Calu3 (cell line): ENCODE measurements around the gene CNNM4. TPM values are rescaled to one million over a fixed set of nuclear protein-coding genes. Genes with fewer than 3 reads are reported as not detected.

Source experiments
- BruUV-seq: library from RNA; stranded (reverse); fragments of 400-500 nt; replicated peaks from 2 replicates; lab custom pipeline; 2021; lab: Mats Ljungman, UMichigan
- CTCF ChIA-PET: fragments of 300-600 bp; sonication (Branson Sonifier 250); formaldehyde crosslinking; loops from one replicate; lab custom pipeline; 2022; ENCODE audit warnings: antibody characterized with exemption; lab: Charles Lee
- DNase-seq: peaks from one replicate; pipeline ENCODE4 v3.0.0; 2022
- H3K27ac Mint-ChIP-seq: one replicate; pipeline ENCODE4 v1.8.0; 2022; ENCODE audit warnings: mixed read lengths; ENCODE audit not compliant: unreplicated experiment
- H3K27me3 Mint-ChIP-seq: one replicate; pipeline ENCODE4 v1.8.0; 2022; ENCODE audit warnings: mixed read lengths; ENCODE audit not compliant: unreplicated experiment
- H3K36me3 Mint-ChIP-seq: one replicate; pipeline ENCODE4 v1.8.0; 2022; ENCODE audit warnings: mild to moderate bottlenecking, moderate library complexity, mixed read lengths; ENCODE audit not compliant: insufficient read depth, unreplicated experiment
- H3K4me1 Mint-ChIP-seq: one replicate; pipeline ENCODE4 v1.8.0; 2022; ENCODE audit warnings: mild to moderate bottlenecking, low read depth, mixed read lengths; ENCODE audit not compliant: unreplicated experiment
- H3K4me3 Mint-ChIP-seq: one replicate; pipeline ENCODE4 v1.8.0; 2022; ENCODE audit warnings: mild to moderate bottlenecking, low read depth, moderate library complexity, mixed read lengths; ENCODE audit not compliant: unreplicated experiment
- H3K9me3 Mint-ChIP-seq: one replicate; pipeline ENCODE4 v1.8.0; 2022; ENCODE audit warnings: low read depth, mixed read lengths; ENCODE audit not compliant: unreplicated experiment
- intact Hi-C: fragments of 100-400 bp; cut with micrococcal nuclease; formaldehyde crosslinking; loops from one replicate; pipeline ENCODE4 v1.10.0; 2022; ENCODE audit not compliant: unreplicated experiment
- total RNA-seq: library from RNA; stranded (reverse); gene quantifications from 2 replicates; pipeline ENCODE4 v1.2.3, GENCODE V29; 2022
- TF ChIP-seq, protein P1 (sequence below): fragments of 200-600 bp; IDR thresholded peaks from one replicate; pipeline ENCODE4 v1.8.0; 2022; ENCODE audit warnings: antibody characterized with exemption; ENCODE audit not compliant: unreplicated experiment

The CNNM4 gene
- total RNA-seq, 1 experiment from 2014 or later = 22.3 TPM

DNA sequence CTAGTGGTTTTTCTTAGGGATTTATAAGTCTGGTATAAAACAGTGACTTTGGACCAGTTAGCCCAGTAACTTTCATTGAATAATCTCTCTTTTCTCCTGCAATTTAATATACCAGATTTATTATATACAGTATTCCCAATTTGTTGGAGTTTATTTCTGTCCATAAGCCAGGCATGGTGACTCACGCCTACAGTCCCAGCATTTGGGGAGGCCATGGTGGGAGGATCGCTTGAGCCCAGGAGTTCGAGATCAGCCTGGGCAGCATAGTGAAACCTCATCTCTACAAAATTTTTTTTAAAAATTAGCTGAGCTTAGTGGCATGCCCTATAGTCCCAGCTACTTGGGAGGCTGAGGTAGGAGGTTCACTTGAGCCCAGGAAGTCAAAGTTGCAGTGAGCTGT, 26.7 kb downstream of the CNNM4 start:
- Mint-ChIP-seq H3K36me3 (no peaks in the 10 kb centered on the region), H3K4me1 (peaks cover 9% of the 10 kb centered on the region), H3K9me3 (no peaks in the 10 kb centered on the region), H3K4me3 (no peak overlapping the region), H3K27me3 (no peaks in the 10 kb centered on the region), H3K27ac (no peak overlapping the region)
- intact Hi-C loops = no loop called here
- TF ChIP-seq, protein P1, sequence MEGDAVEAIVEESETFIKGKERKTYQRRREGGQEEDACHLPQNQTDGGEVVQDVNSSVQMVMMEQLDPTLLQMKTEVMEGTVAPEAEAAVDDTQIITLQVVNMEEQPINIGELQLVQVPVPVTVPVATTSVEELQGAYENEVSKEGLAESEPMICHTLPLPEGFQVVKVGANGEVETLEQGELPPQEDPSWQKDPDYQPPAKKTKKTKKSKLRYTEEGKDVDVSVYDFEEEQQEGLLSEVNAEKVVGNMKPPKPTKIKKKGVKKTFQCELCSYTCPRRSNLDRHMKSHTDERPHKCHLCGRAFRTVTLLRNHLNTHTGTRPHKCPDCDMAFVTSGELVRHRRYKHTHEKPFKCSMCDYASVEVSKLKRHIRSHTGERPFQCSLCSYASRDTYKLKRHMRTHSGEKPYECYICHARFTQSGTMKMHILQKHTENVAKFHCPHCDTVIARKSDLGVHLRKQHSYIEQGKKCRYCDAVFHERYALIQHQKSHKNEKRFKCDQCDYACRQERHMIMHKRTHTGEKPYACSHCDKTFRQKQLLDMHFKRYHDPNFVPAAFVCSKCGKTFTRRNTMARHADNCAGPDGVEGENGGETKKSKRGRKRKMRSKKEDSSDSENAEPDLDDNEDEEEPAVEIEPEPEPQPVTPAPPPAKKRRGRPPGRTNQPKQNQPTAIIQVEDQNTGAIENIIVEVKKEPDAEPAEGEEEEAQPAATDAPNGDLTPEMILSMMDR = no peak
- CTCF ChIA-PET = no interaction called here
- no TSS peak for BruUV-seq
- no peak for DNase-seq

DNA sequence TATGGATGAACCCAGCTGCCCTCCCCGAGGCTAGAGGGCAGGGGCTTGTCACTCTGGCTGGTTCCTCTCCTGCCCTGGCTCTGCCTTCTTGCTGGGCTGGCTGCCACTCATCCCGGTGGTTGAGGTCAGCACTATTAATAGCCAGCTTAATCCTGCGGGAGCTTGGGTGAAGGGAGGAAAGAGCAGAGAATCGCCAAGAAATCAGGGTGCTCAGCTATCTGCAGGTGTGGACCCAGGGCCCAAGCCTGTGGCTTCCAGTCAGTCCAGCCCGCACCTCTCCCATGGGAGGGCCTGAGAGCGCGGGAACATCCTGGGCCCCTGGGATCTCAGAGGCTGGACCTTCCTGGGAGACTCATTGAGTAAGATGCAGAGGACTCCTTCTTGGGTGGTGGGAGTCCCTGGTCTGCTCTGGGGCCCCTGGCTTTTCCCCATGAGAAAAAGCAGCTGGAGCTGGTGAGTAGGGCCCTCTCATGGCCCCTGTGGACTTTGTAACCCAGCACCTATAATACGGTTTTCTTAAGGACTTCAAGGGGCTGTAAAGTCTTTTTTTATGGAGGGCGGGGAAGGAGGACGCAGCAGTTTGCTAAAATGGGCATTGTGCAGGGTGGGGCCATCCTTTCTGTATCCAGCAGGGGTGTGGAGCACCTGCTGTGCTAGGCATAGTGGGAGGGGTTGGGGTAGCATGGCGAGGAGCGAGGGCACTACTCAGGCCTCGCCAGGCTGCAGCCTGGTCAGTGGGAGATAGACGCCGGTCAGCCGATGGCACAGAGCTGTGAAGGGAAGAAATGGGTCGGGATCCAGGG, 27.9 kb downstream of the CNNM4 start:
- H3K9me3 Mint-ChIP-seq = no peaks in the 10 kb centered on the region
- no peaks in the 10 kb centered on the region for H3K36me3 Mint-ChIP-seq
- CTCF ChIA-PET = interaction anchor here (0.5 kb wide), 1 partner anchor 211 kb away, joined by 5 read pairs; no protein-coding TSS in a partner anchor
- H3K27ac Mint-ChIP-seq = no peak overlapping the region
- no peak overlapping the region for H3K4me3 Mint-ChIP-seq
- BruUV-seq = no TSS peak
- H3K27me3 Mint-ChIP-seq = no peaks in the 10 kb centered on the region
- no peak for DNase-seq
- intact Hi-C loops = no loop called here
- peaks cover 9% of the 10 kb centered on the region for H3K4me1 Mint-ChIP-seq
- TF ChIP-seq, protein P1 = no peak

DNA sequence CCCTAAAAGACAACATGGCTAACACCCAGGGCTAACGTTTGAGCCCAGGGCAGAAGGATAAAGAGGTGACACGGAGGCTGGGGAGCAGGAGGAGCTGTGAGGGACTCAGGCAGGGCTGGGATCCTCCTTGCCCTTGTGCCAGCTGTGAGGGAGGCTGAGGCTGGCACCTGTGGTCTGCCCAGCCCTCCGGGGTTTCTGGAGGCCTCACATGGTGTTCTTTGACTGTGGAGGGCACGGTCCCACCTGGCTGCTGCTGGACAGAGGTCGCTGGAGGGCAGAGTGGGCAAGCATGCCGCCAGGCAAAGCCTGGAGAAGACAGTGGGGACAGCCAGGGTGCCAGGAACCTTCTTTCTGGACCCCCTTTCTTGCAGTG, 28.5 kb downstream of the CNNM4 start:
- H3K4me1 Mint-ChIP-seq = peaks cover 9% of the 10 kb centered on the region
- no peaks in the 10 kb centered on the region for H3K9me3 Mint-ChIP-seq
- BruUV-seq = no TSS peak
- TF ChIP-seq, protein P1 = no peak
- H3K27me3 Mint-ChIP-seq = no peaks in the 10 kb centered on the region
- no peak for DNase-seq
- intact Hi-C loops = no loop called here
- CTCF ChIA-PET = interaction anchor here (0.5 to 0.7 kb wide), 2 partner anchors 24 to 59 kb away, joined by 3 read pairs; no protein-coding TSS in a partner anchor
- H3K4me3 Mint-ChIP-seq = no peak overlapping the region
- H3K27ac Mint-ChIP-seq = no peak overlapping the region
- no peaks in the 10 kb centered on the region for H3K36me3 Mint-ChIP-seq

DNA sequence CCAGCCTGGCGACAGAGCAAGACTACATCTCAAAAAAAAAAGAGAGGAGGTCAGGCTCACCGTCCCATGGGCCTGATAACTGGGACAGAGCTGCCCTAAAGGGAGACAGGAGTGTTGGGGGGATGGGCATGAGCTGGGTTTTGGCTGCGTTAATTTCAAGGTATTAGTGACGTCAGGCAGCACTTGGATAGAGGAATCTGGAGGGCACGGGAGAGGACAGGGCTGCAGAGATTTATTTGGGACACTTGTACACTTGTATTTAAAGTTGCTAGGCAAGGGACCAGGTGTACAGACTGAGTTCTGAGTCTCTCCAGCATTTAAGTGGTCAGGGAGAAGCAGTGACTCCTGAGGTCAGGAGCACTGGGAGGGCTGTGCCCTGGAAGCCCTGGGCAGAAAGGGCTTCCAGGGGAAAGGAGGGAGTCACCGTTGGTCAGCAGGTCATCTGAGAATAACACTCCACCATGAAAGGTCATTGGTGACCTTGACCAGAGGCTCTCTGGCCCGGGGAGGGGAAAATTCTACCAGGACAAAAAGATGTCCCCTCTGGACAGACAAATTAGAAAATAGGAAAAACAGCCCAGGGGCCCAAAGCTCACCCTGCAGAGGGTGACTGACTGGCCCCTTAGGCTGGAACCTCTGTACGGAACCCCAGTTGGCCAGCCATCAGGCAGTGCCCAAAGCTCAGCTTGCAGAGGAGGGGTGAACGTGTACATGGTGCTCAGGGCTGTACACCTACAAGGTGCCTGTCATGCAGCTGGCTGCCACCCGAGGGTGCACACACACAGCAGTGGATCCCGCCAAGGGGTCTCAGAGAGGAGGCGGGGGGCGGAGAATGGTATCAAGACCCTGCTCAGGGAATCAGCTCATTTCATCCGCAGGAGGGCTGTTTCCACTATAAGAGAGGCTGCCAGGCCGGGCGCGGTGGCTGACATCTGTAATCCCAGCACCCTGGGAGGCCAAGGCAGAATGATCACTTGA, 32.4 kb downstream of the CNNM4 start:
- no peak overlapping the region for H3K4me3 Mint-ChIP-seq
- BruUV-seq = no TSS peak
- H3K36me3 Mint-ChIP-seq = no peaks in the 10 kb centered on the region
- no peaks in the 10 kb centered on the region for H3K4me1 Mint-ChIP-seq
- CTCF ChIA-PET = interaction anchor here (0.5 to 0.6 kb wide), 3 partner anchors 11 to 1201 kb away, joined by 3 to 8 read pairs (median 3); no protein-coding TSS in a partner anchor
- no peak overlapping the region for H3K27ac Mint-ChIP-seq
- intact Hi-C loops = no loop called here
- H3K27me3 Mint-ChIP-seq = no peaks in the 10 kb centered on the region
- TF ChIP-seq, protein P1 = no peak
- H3K9me3 Mint-ChIP-seq = no peaks in the 10 kb centered on the region
- no peak for DNase-seq
